WTC11 (cell line): ENCODE results near the gene CDK2AP2. TPM values are rescaled to one million over a fixed set of nuclear protein-coding genes. Genes with fewer than 3 reads are reported as not detected.

Experiments
- ATAC-seq: fragments of 200-7000 bp; cut with Tn5 transposase; 2 replicates; pipeline ENCODE4 v1.10.0; 2021; ENCODE audit warnings: mild to moderate bottlenecking, moderate library complexity
- CTCF ChIA-PET: fragments of 300-600 bp; sonication (Branson Sonifier 250); formaldehyde crosslinking; loops from one replicate; lab custom pipeline; 2021; ENCODE audit warnings: antibody characterized with exemption; lab: Charles Lee
- POLR2A ChIA-PET: fragments of 350-600 bp; sonication (Branson Sonifier 250); formaldehyde crosslinking; loops from one replicate; lab custom pipeline; 2021; ENCODE audit warnings: antibody characterized with exemption; lab: Charles Lee
- DNase-seq: peaks from one replicate; pipeline ENCODE4 v3.0.0; 2021; ENCODE audit warnings: low spot score
- H3K27ac Mint-ChIP-seq: 2 replicates; pipeline ENCODE4 v1.8.0; 2021; ENCODE audit warnings: mixed read lengths
- H3K27me3 Mint-ChIP-seq: 2 replicates; pipeline ENCODE4 v1.8.0; 2021; ENCODE audit warnings: low read depth, mild to moderate bottlenecking, moderate library complexity, mixed read lengths
- H3K36me3 Mint-ChIP-seq: 2 replicates; pipeline ENCODE4 v1.8.0; 2021; ENCODE audit warnings: mixed read lengths
- H3K4me1 Mint-ChIP-seq: 2 replicates; pipeline ENCODE4 v1.8.0; 2022; ENCODE audit warnings: mixed read lengths
- H3K4me3 Mint-ChIP-seq: 2 replicates; pipeline ENCODE4 v1.8.0; 2021; ENCODE audit warnings: mild to moderate bottlenecking, moderate library complexity, mixed read lengths
- H3K9me3 Mint-ChIP-seq: 2 replicates; pipeline ENCODE4 v1.8.0; 2021; ENCODE audit warnings: mixed read lengths
- ATF1 ChIP-seq: sonication (generic); formaldehyde crosslinking; IDR thresholded peaks from 2 replicates; pipeline ENCODE4 v1.8.1; 2023; ENCODE audit warnings: mild to moderate bottlenecking, moderate library complexity, missing genetic modification reagents
- CBFB ChIP-seq: sonication (generic); formaldehyde crosslinking; IDR thresholded peaks from 2 replicates; pipeline ENCODE4 v1.8.1; 2022; ENCODE audit warnings: mild to moderate bottlenecking, low read depth, missing genetic modification reagents
- ESRRA ChIP-seq: sonication (generic); formaldehyde crosslinking; IDR thresholded peaks from 2 replicates; pipeline ENCODE4 v1.8.1; 2022; ENCODE audit warnings: mild to moderate bottlenecking, missing genetic modification reagents, borderline replicate concordance
- NFATC4 ChIP-seq: fragments of 250-450 bp; sonication (Bioruptor Pico); IDR thresholded peaks from 2 replicates; pipeline ENCODE4 v1.9.0; 2021; ENCODE audit warnings: mild to moderate bottlenecking
- NFYB ChIP-seq: sonication (generic); formaldehyde crosslinking; conservative IDR thresholded peaks from 2 replicates; pipeline ENCODE4 v1.8.0; 2022; ENCODE audit warnings: low read depth, missing genetic modification reagents
- TEAD4 ChIP-seq: sonication (generic); formaldehyde crosslinking; IDR thresholded peaks from 2 replicates; pipeline ENCODE4 v1.8.0; 2022; ENCODE audit warnings: mild to moderate bottlenecking, missing genetic modification reagents
- total RNA-seq: library from RNA; stranded (reverse); gene quantifications from 3 replicates; pipeline ENCODE4 v1.2.3, GENCODE V29; 2021
- TF ChIP-seq, protein P1 (sequence below): fragments of 250-450 bp; sonication (Bioruptor Pico); IDR thresholded peaks from 2 replicates; pipeline ENCODE4 v1.9.0; 2021; ENCODE audit warnings: mild to moderate bottlenecking
- TF ChIP-seq, protein P2 (sequence below): sonication (generic); formaldehyde crosslinking; IDR thresholded peaks from 2 replicates; pipeline ENCODE4 v1.8.1; 2023; ENCODE audit warnings: mild to moderate bottlenecking, missing genetic modification reagents, borderline replicate concordance
- TF ChIP-seq, protein P3 (sequence below): sonication (generic); formaldehyde crosslinking; IDR thresholded peaks from 2 replicates; pipeline ENCODE4 v1.8.1; 2023; ENCODE audit warnings: mild to moderate bottlenecking, missing genetic modification reagents, moderate library complexity
- TF ChIP-seq, protein P4 (sequence below): sonication (generic); formaldehyde crosslinking; conservative IDR thresholded peaks from 2 replicates; pipeline ENCODE4 v1.8.1; 2023; ENCODE audit warnings: mild to moderate bottlenecking, low read depth, missing genetic modification reagents, moderate library complexity
- TF ChIP-seq, protein P5 (sequence below): sonication (generic); formaldehyde crosslinking; IDR thresholded peaks from 2 replicates; pipeline ENCODE4 v1.8.0; 2022; ENCODE audit warnings: missing genetic modification reagents
- TF ChIP-seq, protein P6 (sequence below): sonication (generic); formaldehyde crosslinking; IDR thresholded peaks from 2 replicates; pipeline ENCODE4 v1.8.1; 2023; ENCODE audit warnings: mild to moderate bottlenecking, moderate library complexity, missing genetic modification reagents
- TF ChIP-seq, protein P7 (sequence below): fragments of 250-450 bp; sonication (Bioruptor Pico); IDR thresholded peaks from 2 replicates; pipeline ENCODE4 v1.9.0; 2021; ENCODE audit warnings: mild to moderate bottlenecking, borderline replicate concordance

The CDK2AP2 gene
- total RNA-seq, 1 experiment from 2014 or later, result 53.1 TPM

DNA sequence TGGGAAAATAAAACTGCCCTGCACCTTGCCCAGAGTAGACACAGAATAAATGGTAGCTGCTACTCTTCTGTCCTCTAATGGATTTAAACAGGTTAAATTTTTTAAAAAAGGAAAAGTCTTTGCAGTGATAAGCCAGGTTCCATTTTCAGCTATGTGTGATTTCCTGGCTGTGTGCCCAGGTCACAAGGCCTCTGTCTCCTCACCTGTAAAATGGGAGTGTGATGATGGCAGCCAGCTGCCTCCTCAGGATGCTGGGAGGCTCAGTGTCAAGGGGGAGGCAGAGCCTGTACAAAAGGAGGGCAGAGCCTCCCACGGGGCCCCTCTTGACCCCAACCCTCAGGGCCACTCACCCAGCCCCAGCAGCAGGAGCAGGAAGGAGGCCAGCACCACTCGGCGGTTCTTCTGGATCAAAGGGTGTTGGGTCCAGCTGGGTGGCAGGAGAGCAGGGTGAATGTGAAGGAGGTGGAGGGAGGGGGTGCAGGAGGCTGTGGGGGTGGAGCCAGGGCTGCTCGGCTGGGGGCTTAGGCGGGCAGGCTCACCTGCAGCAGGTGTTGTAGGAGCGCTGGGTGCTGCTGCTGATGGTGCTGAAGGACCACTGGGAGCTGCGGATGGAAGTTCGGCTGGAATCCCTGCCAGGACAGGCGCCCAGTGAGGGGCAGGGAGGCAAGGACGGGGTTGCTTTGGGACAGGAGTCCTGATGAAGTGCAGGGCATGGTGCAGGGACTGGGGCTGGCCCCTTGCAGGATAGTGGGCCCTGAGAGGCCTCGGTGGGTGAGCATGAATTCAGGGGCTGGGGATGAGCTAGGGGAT, 40.8 kb downstream of the CDK2AP2 start:
- peak overlapping the region; percentile 87 for H3K4me3 Mint-ChIP-seq
- no peak for DNase-seq
- peaks cover 11% of the 10 kb centered on the region for H3K27me3 Mint-ChIP-seq
- CTCF ChIA-PET, result interaction anchor here (0.6 to 2.8 kb wide), 8 partner anchors 31 to 183 kb away, joined by 3 to 28 read pairs (median 5); partner anchors contain the start of genes PITPNM1 and PPP1CA
- H3K9me3 Mint-ChIP-seq, result no peaks in the 10 kb centered on the region
- POLR2A ChIA-PET, result interaction anchor here (0.5 to 1.7 kb wide), 4 partner anchors 24 to 165 kb away, joined by 3 to 8 read pairs (median 4); partner anchors contain the start of genes CORO1B and PPP1CA
- no peak overlapping the region; the same call in 1 of the 2 replicates for H3K27ac Mint-ChIP-seq
- TF ChIP-seq TEAD4 (CRISPR knock-in tag), result no peak
- TF ChIP-seq, protein P1, sequence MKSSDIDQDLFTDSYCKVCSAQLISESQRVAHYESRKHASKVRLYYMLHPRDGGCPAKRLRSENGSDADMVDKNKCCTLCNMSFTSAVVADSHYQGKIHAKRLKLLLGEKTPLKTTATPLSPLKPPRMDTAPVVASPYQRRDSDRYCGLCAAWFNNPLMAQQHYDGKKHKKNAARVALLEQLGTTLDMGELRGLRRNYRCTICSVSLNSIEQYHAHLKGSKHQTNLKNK (CRISPR knock-in tag), result 0 out of 2 replicates have a peak, but pooled peaks have one; percentile 4
- TF ChIP-seq, protein P2, sequence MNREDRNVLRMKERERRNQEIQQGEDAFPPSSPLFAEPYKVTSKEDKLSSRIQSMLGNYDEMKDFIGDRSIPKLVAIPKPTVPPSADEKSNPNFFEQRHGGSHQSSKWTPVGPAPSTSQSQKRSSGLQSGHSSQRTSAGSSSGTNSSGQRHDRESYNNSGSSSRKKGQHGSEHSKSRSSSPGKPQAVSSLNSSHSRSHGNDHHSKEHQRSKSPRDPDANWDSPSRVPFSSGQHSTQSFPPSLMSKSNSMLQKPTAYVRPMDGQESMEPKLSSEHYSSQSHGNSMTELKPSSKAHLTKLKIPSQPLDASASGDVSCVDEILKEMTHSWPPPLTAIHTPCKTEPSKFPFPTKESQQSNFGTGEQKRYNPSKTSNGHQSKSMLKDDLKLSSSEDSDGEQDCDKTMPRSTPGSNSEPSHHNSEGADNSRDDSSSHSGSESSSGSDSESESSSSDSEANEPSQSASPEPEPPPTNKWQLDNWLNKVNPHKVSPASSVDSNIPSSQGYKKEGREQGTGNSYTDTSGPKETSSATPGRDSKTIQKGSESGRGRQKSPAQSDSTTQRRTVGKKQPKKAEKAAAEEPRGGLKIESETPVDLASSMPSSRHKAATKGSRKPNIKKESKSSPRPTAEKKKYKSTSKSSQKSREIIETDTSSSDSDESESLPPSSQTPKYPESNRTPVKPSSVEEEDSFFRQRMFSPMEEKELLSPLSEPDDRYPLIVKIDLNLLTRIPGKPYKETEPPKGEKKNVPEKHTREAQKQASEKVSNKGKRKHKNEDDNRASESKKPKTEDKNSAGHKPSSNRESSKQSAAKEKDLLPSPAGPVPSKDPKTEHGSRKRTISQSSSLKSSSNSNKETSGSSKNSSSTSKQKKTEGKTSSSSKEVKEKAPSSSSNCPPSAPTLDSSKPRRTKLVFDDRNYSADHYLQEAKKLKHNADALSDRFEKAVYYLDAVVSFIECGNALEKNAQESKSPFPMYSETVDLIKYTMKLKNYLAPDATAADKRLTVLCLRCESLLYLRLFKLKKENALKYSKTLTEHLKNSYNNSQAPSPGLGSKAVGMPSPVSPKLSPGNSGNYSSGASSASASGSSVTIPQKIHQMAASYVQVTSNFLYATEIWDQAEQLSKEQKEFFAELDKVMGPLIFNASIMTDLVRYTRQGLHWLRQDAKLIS (CRISPR knock-in tag), result no peak
- peaks cover 23% of the 10 kb centered on the region for H3K4me1 Mint-ChIP-seq
- no peaks in the 10 kb centered on the region for H3K36me3 Mint-ChIP-seq
- no peak for ATAC-seq

DNA sequence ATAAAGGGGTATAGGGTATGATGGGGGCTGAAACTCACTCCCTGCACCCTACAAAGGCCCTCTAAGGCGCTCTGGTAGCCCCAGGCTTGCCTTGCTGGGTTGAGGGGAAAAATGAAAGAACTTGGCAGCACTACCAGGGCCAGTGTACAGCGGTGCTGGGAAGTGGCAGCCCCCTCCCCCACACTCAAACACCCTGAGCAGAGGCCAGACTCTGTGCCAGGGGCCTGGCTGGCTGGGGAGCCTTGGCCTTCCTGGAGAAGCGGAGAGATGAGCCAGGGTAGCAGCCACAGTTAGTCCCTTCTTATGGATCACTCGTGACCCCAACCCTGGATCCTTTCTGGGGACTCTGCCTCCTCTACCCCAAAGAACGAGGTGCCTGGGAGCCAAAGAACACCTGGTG, 41.6 kb downstream of the CDK2AP2 start:
- ChIA-PET POLR2A (no interaction called here), CTCF (no interaction called here)
- ATAC-seq, result no peak
- TF ChIP-seq, protein P3, sequence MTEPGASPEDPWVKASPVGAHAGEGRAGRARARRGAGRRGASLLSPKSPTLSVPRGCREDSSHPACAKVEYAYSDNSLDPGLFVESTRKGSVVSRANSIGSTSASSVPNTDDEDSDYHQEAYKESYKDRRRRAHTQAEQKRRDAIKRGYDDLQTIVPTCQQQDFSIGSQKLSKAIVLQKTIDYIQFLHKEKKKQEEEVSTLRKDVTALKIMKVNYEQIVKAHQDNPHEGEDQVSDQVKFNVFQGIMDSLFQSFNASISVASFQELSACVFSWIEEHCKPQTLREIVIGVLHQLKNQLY, result no peak
- TF ChIP-seq ATF1, result no peak
- TF ChIP-seq NFYB (CRISPR knock-in tag), result no peak
- TF ChIP-seq ESRRA (CRISPR knock-in tag), result no peak
- TF ChIP-seq CBFB, result no peak
- TF ChIP-seq, protein P4, sequence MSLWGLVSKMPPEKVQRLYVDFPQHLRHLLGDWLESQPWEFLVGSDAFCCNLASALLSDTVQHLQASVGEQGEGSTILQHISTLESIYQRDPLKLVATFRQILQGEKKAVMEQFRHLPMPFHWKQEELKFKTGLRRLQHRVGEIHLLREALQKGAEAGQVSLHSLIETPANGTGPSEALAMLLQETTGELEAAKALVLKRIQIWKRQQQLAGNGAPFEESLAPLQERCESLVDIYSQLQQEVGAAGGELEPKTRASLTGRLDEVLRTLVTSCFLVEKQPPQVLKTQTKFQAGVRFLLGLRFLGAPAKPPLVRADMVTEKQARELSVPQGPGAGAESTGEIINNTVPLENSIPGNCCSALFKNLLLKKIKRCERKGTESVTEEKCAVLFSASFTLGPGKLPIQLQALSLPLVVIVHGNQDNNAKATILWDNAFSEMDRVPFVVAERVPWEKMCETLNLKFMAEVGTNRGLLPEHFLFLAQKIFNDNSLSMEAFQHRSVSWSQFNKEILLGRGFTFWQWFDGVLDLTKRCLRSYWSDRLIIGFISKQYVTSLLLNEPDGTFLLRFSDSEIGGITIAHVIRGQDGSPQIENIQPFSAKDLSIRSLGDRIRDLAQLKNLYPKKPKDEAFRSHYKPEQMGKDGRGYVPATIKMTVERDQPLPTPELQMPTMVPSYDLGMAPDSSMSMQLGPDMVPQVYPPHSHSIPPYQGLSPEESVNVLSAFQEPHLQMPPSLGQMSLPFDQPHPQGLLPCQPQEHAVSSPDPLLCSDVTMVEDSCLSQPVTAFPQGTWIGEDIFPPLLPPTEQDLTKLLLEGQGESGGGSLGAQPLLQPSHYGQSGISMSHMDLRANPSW (CRISPR knock-in tag), result no peak
- TF ChIP-seq, protein P5, sequence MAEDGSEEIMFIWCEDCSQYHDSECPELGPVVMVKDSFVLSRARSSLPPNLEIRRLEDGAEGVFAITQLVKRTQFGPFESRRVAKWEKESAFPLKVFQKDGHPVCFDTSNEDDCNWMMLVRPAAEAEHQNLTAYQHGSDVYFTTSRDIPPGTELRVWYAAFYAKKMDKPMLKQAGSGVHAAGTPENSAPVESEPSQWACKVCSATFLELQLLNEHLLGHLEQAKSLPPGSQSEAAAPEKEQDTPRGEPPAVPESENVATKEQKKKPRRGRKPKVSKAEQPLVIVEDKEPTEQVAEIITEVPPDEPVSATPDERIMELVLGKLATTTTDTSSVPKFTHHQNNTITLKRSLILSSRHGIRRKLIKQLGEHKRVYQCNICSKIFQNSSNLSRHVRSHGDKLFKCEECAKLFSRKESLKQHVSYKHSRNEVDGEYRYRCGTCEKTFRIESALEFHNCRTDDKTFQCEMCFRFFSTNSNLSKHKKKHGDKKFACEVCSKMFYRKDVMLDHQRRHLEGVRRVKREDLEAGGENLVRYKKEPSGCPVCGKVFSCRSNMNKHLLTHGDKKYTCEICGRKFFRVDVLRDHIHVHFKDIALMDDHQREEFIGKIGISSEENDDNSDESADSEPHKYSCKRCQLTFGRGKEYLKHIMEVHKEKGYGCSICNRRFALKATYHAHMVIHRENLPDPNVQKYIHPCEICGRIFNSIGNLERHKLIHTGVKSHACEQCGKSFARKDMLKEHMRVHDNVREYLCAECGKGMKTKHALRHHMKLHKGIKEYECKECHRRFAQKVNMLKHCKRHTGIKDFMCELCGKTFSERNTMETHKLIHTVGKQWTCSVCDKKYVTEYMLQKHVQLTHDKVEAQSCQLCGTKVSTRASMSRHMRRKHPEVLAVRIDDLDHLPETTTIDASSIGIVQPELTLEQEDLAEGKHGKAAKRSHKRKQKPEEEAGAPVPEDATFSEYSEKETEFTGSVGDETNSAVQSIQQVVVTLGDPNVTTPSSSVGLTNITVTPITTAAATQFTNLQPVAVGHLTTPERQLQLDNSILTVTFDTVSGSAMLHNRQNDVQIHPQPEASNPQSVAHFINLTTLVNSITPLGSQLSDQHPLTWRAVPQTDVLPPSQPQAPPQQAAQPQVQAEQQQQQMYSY (CRISPR knock-in tag), result no peak
- TF ChIP-seq NFATC4 (CRISPR knock-in tag), result no peak
- TF ChIP-seq, protein P6, sequence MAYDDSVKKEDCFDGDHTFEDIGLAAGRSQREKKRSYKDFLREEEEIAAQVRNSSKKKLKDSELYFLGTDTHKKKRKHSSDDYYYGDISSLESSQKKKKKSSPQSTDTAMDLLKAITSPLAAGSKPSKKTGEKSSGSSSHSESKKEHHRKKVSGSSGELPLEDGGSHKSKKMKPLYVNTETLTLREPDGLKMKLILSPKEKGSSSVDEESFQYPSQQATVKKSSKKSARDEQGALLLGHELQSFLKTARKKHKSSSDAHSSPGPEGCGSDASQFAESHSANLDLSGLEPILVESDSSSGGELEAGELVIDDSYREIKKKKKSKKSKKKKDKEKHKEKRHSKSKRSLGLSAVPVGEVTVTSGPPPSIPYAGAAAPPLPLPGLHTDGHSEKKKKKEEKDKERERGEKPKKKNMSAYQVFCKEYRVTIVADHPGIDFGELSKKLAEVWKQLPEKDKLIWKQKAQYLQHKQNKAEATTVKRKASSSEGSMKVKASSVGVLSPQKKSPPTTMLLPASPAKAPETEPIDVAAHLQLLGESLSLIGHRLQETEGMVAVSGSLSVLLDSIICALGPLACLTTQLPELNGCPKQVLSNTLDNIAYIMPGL (CRISPR knock-in tag), result no peak
- TF ChIP-seq, protein P7, sequence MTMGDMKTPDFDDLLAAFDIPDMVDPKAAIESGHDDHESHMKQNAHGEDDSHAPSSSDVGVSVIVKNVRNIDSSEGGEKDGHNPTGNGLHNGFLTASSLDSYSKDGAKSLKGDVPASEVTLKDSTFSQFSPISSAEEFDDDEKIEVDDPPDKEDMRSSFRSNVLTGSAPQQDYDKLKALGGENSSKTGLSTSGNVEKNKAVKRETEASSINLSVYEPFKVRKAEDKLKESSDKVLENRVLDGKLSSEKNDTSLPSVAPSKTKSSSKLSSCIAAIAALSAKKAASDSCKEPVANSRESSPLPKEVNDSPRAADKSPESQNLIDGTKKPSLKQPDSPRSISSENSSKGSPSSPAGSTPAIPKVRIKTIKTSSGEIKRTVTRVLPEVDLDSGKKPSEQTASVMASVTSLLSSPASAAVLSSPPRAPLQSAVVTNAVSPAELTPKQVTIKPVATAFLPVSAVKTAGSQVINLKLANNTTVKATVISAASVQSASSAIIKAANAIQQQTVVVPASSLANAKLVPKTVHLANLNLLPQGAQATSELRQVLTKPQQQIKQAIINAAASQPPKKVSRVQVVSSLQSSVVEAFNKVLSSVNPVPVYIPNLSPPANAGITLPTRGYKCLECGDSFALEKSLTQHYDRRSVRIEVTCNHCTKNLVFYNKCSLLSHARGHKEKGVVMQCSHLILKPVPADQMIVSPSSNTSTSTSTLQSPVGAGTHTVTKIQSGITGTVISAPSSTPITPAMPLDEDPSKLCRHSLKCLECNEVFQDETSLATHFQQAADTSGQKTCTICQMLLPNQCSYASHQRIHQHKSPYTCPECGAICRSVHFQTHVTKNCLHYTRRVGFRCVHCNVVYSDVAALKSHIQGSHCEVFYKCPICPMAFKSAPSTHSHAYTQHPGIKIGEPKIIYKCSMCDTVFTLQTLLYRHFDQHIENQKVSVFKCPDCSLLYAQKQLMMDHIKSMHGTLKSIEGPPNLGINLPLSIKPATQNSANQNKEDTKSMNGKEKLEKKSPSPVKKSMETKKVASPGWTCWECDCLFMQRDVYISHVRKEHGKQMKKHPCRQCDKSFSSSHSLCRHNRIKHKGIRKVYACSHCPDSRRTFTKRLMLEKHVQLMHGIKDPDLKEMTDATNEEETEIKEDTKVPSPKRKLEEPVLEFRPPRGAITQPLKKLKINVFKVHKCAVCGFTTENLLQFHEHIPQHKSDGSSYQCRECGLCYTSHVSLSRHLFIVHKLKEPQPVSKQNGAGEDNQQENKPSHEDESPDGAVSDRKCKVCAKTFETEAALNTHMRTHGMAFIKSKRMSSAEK (CRISPR knock-in tag), result no peak
- Mint-ChIP-seq H3K4me1 (peaks cover 23% of the 10 kb centered on the region), H3K36me3 (no peaks in the 10 kb centered on the region), H3K27ac (no peak overlapping the region), H3K9me3 (no peaks in the 10 kb centered on the region), H3K4me3 (no peak overlapping the region), H3K27me3 (peaks cover 3% of the 10 kb centered on the region; the same call in 1 of the 2 replicates)
- DNase-seq, result no peak
